ENCODE results near the gene FADD.

FADD gene

DNA sequence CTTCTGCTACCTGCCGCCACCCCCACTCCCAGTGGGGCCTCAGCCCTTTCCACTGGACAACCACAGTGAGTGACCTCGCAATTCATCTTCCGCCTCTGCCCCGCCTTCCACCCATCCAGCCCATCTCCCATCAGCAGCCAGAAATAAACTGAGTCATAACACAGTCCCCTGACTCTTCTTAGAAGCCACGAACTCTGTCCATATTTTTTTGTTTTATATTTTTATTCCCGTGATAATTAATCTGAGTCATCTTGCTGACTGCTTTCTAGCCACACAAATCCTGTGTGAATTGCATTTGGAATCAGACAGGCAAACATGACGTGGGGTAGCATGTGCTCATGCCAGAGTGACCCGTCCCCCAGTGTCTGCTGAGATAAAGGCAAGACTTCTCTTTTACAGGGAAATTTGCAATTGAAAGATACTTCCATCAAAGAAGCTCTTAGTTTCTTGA, 7.0 kb downstream of the FADD start:
- no peak for TF ChIP-seq CEBPB (IDR thresholded peaks at IDR 0.05)
- TF ChIP-seq CREB1 (IDR thresholded peaks at IDR 0.05; ENCODE audit: low read depth), result no peak
- no peak for TF ChIP-seq TAF1 (IDR thresholded peaks at IDR 0.05; ENCODE audit: low read depth)
- TF ChIP-seq, protein P1, sequence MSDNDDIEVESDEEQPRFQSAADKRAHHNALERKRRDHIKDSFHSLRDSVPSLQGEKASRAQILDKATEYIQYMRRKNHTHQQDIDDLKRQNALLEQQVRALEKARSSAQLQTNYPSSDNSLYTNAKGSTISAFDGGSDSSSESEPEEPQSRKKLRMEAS (IDR thresholded peaks at IDR 0.05), result no peak
- TF ChIP-seq, protein P2, sequence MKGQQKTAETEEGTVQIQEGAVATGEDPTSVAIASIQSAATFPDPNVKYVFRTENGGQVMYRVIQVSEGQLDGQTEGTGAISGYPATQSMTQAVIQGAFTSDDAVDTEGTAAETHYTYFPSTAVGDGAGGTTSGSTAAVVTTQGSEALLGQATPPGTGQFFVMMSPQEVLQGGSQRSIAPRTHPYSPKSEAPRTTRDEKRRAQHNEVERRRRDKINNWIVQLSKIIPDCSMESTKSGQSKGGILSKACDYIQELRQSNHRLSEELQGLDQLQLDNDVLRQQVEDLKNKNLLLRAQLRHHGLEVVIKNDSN (IDR thresholded peaks at IDR 0.05), result no peak

DNA sequence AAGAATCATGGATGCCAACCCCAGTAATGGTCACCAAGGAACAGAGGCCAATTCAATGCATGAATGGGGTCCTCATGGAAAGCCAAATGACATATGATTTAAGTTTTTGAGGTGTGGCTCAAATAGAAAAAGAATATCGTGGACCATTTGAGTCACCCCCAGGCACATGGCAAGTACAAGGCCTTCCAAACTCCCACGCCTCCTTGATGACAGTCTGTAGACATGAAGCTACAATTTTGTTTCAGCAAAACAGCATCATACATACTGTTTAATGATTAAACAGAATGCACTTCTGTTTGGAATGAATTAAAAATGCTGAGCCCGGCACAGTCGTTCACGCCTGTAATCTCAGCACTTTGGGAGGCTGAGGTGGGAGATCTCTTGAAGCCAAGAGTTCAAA, 7.4 kb downstream of the FADD start:
- TF ChIP-seq CREB1 (IDR thresholded peaks at IDR 0.05; ENCODE audit: low read depth), result no peak
- no peak for TF ChIP-seq TAF1 (IDR thresholded peaks at IDR 0.05; ENCODE audit: low read depth)
- TF ChIP-seq TEAD4 (IDR thresholded peaks at IDR 0.05), result no peak

DNA sequence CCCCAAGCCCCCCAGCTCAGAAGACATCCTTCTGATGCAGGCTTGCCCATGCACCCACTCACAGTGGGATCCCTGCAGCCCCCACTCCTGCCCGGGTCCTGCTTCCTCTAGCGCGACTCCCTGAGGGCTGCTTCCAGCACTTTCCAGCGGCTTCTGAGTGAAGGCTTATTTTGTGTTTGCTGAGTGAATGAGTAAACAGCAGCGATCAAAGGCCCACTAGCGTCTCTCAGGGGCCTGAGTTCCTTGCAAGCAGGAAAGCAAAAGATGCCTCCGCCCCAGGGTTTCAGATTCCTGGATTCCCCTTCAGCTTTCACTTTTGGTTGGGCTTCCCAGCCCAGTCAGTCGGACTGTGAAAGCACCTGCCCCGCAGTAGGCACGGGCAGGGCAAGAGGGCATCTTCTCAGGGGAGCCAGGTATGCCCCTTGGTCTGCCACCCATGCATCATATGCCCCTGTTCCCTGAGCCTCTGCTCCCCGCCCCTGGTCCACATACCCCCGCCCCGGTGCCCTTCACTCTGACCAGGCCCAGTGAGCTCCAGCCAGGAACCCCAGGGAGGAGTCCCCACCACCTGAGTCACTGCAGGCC, 9.2 kb downstream of the FADD start:
- TF ChIP-seq EP300 (IDR thresholded peaks at IDR 0.05; ENCODE audit: borderline replicate concordance), result no peak
- no peak for TF ChIP-seq CEBPB (IDR thresholded peaks at IDR 0.05)
- TF ChIP-seq NFIC (IDR thresholded peaks at IDR 0.05), result no peak
- TF ChIP-seq, protein P3, sequence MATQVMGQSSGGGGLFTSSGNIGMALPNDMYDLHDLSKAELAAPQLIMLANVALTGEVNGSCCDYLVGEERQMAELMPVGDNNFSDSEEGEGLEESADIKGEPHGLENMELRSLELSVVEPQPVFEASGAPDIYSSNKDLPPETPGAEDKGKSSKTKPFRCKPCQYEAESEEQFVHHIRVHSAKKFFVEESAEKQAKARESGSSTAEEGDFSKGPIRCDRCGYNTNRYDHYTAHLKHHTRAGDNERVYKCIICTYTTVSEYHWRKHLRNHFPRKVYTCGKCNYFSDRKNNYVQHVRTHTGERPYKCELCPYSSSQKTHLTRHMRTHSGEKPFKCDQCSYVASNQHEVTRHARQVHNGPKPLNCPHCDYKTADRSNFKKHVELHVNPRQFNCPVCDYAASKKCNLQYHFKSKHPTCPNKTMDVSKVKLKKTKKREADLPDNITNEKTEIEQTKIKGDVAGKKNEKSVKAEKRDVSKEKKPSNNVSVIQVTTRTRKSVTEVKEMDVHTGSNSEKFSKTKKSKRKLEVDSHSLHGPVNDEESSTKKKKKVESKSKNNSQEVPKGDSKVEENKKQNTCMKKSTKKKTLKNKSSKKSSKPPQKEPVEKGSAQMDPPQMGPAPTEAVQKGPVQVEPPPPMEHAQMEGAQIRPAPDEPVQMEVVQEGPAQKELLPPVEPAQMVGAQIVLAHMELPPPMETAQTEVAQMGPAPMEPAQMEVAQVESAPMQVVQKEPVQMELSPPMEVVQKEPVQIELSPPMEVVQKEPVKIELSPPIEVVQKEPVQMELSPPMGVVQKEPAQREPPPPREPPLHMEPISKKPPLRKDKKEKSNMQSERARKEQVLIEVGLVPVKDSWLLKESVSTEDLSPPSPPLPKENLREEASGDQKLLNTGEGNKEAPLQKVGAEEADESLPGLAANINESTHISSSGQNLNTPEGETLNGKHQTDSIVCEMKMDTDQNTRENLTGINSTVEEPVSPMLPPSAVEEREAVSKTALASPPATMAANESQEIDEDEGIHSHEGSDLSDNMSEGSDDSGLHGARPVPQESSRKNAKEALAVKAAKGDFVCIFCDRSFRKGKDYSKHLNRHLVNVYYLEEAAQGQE (IDR thresholded peaks at IDR 0.05; ENCODE audit: low read depth), result no peak
- no peak for TF ChIP-seq FOXM1 (IDR thresholded peaks at IDR 0.05; ENCODE audit: borderline replicate concordance, low read depth)
- no peak for TF ChIP-seq TCF12 (IDR thresholded peaks at IDR 0.05; ENCODE audit: low read depth)
- TF ChIP-seq EGR1 (IDR thresholded peaks at IDR 0.05), result no peak
- TF ChIP-seq RAD21 (IDR thresholded peaks at IDR 0.05; ENCODE audit: low read depth), result no peak
- no peak for TF ChIP-seq ZBTB7A (IDR thresholded peaks at IDR 0.05; ENCODE audit: low read depth)
- TF ChIP-seq, protein P1 (IDR thresholded peaks at IDR 0.05), result no peak

DNA sequence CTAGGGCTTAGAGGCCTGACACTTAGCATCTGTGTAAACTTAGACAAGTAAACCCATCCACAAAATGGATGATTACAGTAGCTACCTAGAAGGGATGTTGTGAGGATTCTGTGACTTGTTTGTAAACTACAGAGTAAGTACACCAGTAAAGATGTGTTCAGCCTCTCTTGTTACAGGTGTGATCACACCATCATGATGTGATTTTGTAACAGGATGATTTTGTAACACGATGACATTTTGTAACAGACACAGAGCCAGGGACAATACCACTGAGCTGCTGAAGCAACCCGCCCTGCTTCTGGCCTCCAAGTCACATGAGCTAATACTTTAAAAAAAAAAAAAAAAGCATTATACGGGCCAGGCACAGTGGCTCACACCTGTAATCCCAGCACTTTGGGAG, 17.0 kb downstream of the FADD start:
- TF ChIP-seq RAD21 (IDR thresholded peaks at IDR 0.05; ENCODE audit: low read depth) (no peak), NFIC (IDR thresholded peaks at IDR 0.05) (no peak), CREB1 (IDR thresholded peaks at IDR 0.05; ENCODE audit: low read depth) (no peak), EP300 (IDR thresholded peaks at IDR 0.05; ENCODE audit: borderline replicate concordance) (no peak), ZBTB7A (IDR thresholded peaks at IDR 0.05; ENCODE audit: low read depth) (no peak), TCF12 (IDR thresholded peaks at IDR 0.05; ENCODE audit: low read depth) (no peak), TEAD4 (IDR thresholded peaks at IDR 0.05) (no peak), TAF1 (IDR thresholded peaks at IDR 0.05; ENCODE audit: low read depth) (no peak), CEBPB (IDR thresholded peaks at IDR 0.05) (no peak)
- TF ChIP-seq, protein P2 (IDR thresholded peaks at IDR 0.05), result no peak

GRCh38 chr11:70220920-70221319, 17.8 kb downstream of the FADD start:
- TF ChIP-seq RAD21 (IDR thresholded peaks at IDR 0.05; ENCODE audit: low read depth) (no peak), TAF1 (IDR thresholded peaks at IDR 0.05; ENCODE audit: low read depth) (no peak), YY1 (IDR thresholded peaks at IDR 0.05; ENCODE audit: low read depth) (no peak), EGR1 (IDR thresholded peaks at IDR 0.05) (no peak), FOXM1 (IDR thresholded peaks at IDR 0.05; ENCODE audit: borderline replicate concordance, low read depth) (no peak), TEAD4 (IDR thresholded peaks at IDR 0.05) (no peak), NFIC (IDR thresholded peaks at IDR 0.05) (no peak), CEBPB (IDR thresholded peaks at IDR 0.05) (no peak)
- TF ChIP-seq, protein P1 (IDR thresholded peaks at IDR 0.05), result no peak
- TF ChIP-seq, protein P2 (IDR thresholded peaks at IDR 0.05), result no peak

GRCh38 chr11:70225681-70226177, 22.6 kb downstream of the FADD start:
- TF ChIP-seq TAF1 (IDR thresholded peaks at IDR 0.05; ENCODE audit: low read depth) (no peak), TCF12 (IDR thresholded peaks at IDR 0.05; ENCODE audit: low read depth) (no peak), CEBPB (IDR thresholded peaks at IDR 0.05) (no peak), EP300 (IDR thresholded peaks at IDR 0.05; ENCODE audit: borderline replicate concordance) (no peak), NFIC (IDR thresholded peaks at IDR 0.05) (peak; percentile 40; the same call in 1 of the 2 replicates), TEAD4 (IDR thresholded peaks at IDR 0.05) (no peak)
- TF ChIP-seq, protein P1 (IDR thresholded peaks at IDR 0.05), result no peak
- TF ChIP-seq, protein P2 (IDR thresholded peaks at IDR 0.05), result no peak

Data from Ishikawa (cell line).